ENCODE results near the gene AMBN.

The AMBN gene

DNA sequence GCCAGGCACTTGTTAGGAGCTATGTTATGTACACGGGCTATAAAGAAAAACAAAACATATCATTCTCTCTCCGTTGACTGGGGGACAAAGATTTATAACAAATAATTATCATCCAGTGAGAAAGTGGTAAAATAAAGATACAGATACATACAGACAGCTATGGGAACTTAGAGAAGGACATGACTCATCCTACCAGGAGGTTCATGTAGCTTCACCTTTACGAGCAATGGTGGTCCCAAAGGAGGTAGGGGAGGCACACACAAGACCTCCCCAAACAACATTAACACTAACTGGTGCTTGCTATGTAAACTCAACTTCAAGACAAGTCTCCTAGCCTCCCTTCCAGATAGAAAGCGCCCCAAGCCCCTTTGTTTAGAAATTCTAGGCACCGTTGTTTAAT lies 8.9 kb downstream of the AMBN start:
- WGBS = 62% methylated on average over 4 of the region's 5 CpGs
- H2BK5ac ChIP-seq (ENCODE audit: low read depth, low read length, poor library complexity, severe bottlenecking) = no peak overlapping the region
- H2BK15ac ChIP-seq (ENCODE audit: low read depth, poor library complexity, severe bottlenecking) = no peak overlapping the region
- no peak overlapping the region for H4K8ac ChIP-seq (ENCODE audit: low read length)
- H3K18ac ChIP-seq (ENCODE audit: low read depth in 1 of 2, low read length in 2 of 2) = no peak overlapping the region
- H4K91ac ChIP-seq (ENCODE audit: low read length) = no peak overlapping the region
- no peaks in the 10 kb centered on the region for H3K36me3 ChIP-seq (ENCODE audit: control insufficient read depth in 1 of 2, insufficient read depth in 2 of 2, low read depth in 1 of 2, low read length in 2 of 2)
- H3K14ac ChIP-seq (ENCODE audit: low read length in 2 of 2) = no peak overlapping the region
- H2AFZ ChIP-seq (ENCODE audit: low read depth, low read length) = no peak overlapping the region
- no peak overlapping the region for H3K4me3 ChIP-seq (ENCODE audit: insufficient read depth in 1 of 2, low read depth in 1 of 2, low read length in 2 of 2)
- H3K79me1 ChIP-seq (replicated peaks; ENCODE audit: low read length, poor library complexity, severe bottlenecking) = no peaks in the 10 kb centered on the region
- DNase-seq = no peak
- H3K27me3 ChIP-seq (ENCODE audit: control insufficient read depth in 1 of 2, insufficient read depth in 1 of 2, low read length in 2 of 2) = no peaks in the 10 kb centered on the region
- no peak overlapping the region for H2BK120ac ChIP-seq (ENCODE audit: low read depth, low read length)
- no peak overlapping the region for H2AK5ac ChIP-seq (ENCODE audit: low read length, severe bottlenecking)
- H2BK12ac ChIP-seq (ENCODE audit: low read length in 2 of 2) = no peak overlapping the region
- no peak overlapping the region for H3K27ac ChIP-seq (ENCODE audit: low read length, poor library complexity, severe bottlenecking)
- no peak overlapping the region for H3K4me2 ChIP-seq (ENCODE audit: low read length, poor library complexity, severe bottlenecking)
- H3K23ac ChIP-seq (ENCODE audit: low read length in 2 of 2) = no peak overlapping the region
- no peak overlapping the region for H3K9ac ChIP-seq (ENCODE audit: low read length)
- H3K4me1 ChIP-seq (ENCODE audit: control insufficient read depth, insufficient read depth, low read depth, low read length) = no peaks in the 10 kb centered on the region
- no peaks in the 10 kb centered on the region for H3K9me3 ChIP-seq (ENCODE audit: control insufficient read depth, low read length)
- H3K4ac ChIP-seq (ENCODE audit: low read depth in 1 of 2, low read length in 2 of 2) = no peak overlapping the region

DNA sequence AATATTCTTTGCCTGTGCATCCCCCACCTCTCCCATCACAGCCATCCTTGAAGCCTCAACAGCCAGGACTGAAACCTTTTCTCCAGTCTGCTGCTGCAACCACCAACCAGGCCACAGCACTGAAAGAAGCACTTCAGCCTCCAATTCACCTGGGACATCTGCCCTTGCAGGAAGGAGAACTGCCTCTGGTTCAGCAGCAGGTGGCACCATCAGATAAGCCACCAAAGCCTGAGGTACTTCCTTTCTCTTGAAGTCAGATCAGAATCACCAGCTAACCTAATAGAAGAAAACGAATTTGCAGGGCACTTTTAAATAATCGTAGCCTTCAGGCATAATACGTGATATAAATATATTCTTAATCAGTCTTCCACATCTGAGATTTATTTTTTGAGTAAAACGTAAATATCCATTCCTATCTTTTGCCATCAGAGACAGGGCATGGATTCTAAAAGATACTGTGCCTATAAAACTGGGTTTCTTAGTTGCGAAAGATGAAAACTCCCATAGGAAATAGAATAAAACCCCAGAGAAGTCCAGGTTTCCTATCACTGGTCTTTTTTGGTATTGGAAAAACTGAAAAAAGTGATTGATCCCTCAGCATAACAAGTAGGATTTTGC lies 9.5 kb downstream of the AMBN start:
- H2AFZ ChIP-seq (ENCODE audit: low read depth, low read length) = no peak overlapping the region
- no peaks in the 10 kb centered on the region for H3K9me3 ChIP-seq (ENCODE audit: control insufficient read depth, low read length)
- no peak overlapping the region for H3K27ac ChIP-seq (ENCODE audit: low read length, poor library complexity, severe bottlenecking)
- H3K14ac ChIP-seq (ENCODE audit: low read length in 2 of 2) = no peak overlapping the region
- no peaks in the 10 kb centered on the region for H3K36me3 ChIP-seq (ENCODE audit: control insufficient read depth in 1 of 2, insufficient read depth in 2 of 2, low read depth in 1 of 2, low read length in 2 of 2)
- no peak overlapping the region for H4K91ac ChIP-seq (ENCODE audit: low read length)
- H3K23ac ChIP-seq (ENCODE audit: low read length in 2 of 2) = no peak overlapping the region
- H2BK12ac ChIP-seq (ENCODE audit: low read length in 2 of 2) = no peak overlapping the region
- no peak overlapping the region for H2BK5ac ChIP-seq (ENCODE audit: low read depth, low read length, poor library complexity, severe bottlenecking)
- no peaks in the 10 kb centered on the region for H3K27me3 ChIP-seq (ENCODE audit: control insufficient read depth in 1 of 2, insufficient read depth in 1 of 2, low read length in 2 of 2)
- no peaks in the 10 kb centered on the region for H3K4me1 ChIP-seq (ENCODE audit: control insufficient read depth, insufficient read depth, low read depth, low read length)
- no peak overlapping the region for H2BK120ac ChIP-seq (ENCODE audit: low read depth, low read length)
- no peak overlapping the region for H2BK15ac ChIP-seq (ENCODE audit: low read depth, poor library complexity, severe bottlenecking)
- no peak overlapping the region for H3K4me2 ChIP-seq (ENCODE audit: low read length, poor library complexity, severe bottlenecking)
- WGBS = 56% methylated on average over 2 of the region's 5 CpGs
- H3K4me3 ChIP-seq (ENCODE audit: insufficient read depth in 1 of 2, low read depth in 1 of 2, low read length in 2 of 2) = no peak overlapping the region
- no peaks in the 10 kb centered on the region for H3K79me1 ChIP-seq (replicated peaks; ENCODE audit: low read length, poor library complexity, severe bottlenecking)
- H4K8ac ChIP-seq (ENCODE audit: low read length) = no peak overlapping the region
- no peak overlapping the region for H3K4ac ChIP-seq (ENCODE audit: low read depth in 1 of 2, low read length in 2 of 2)
- no peak overlapping the region for H2AK5ac ChIP-seq (ENCODE audit: low read length, severe bottlenecking)
- H3K18ac ChIP-seq (ENCODE audit: low read depth in 1 of 2, low read length in 2 of 2) = no peak overlapping the region
- peak; percentile 61 for DNase-seq
- H3K9ac ChIP-seq (ENCODE audit: low read length) = no peak overlapping the region

DNA sequence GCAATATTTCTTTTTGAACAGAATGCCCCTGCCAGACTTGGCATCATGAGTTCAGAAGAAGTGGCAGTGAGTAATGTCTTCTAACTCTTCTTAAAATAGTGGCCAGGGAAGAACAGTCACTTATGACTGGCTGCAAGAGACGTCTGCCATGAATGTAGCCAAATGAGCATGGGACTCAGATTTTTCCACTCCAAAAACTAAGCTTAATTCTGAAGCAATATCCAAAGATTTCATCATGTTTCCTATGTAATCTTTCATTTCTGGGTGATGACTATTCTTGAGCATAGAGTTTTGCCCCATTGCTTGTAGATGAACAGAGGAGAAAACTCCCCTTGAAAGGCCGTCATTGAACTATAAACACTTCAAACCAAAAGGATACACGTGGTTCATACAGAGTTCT lies 11.8 kb downstream of the AMBN start:
- no peak overlapping the region for H3K4me2 ChIP-seq (ENCODE audit: low read length, poor library complexity, severe bottlenecking)
- H3K18ac ChIP-seq (ENCODE audit: low read depth in 1 of 2, low read length in 2 of 2) = no peak overlapping the region
- no peak overlapping the region for H2BK12ac ChIP-seq (ENCODE audit: low read length in 2 of 2)
- H2AFZ ChIP-seq (ENCODE audit: low read depth, low read length) = no peak overlapping the region
- no peak overlapping the region for H3K14ac ChIP-seq (ENCODE audit: low read length in 2 of 2)
- DNase-seq = peak; percentile 34
- no peaks in the 10 kb centered on the region for H3K27me3 ChIP-seq (ENCODE audit: control insufficient read depth in 1 of 2, insufficient read depth in 1 of 2, low read length in 2 of 2)
- H4K91ac ChIP-seq (ENCODE audit: low read length) = no peak overlapping the region
- no peak overlapping the region for H3K4ac ChIP-seq (ENCODE audit: low read depth in 1 of 2, low read length in 2 of 2)
- no peak overlapping the region for H2BK15ac ChIP-seq (ENCODE audit: low read depth, poor library complexity, severe bottlenecking)
- H3K9me3 ChIP-seq (ENCODE audit: control insufficient read depth, low read length) = no peaks in the 10 kb centered on the region
- H3K4me3 ChIP-seq (ENCODE audit: insufficient read depth in 1 of 2, low read depth in 1 of 2, low read length in 2 of 2) = no peak overlapping the region
- H4K8ac ChIP-seq (ENCODE audit: low read length) = no peak overlapping the region
- WGBS = 52% methylated on average over 3 of the region's 3 CpGs
- no peaks in the 10 kb centered on the region for H3K36me3 ChIP-seq (ENCODE audit: control insufficient read depth in 1 of 2, insufficient read depth in 2 of 2, low read depth in 1 of 2, low read length in 2 of 2)
- H3K9ac ChIP-seq (ENCODE audit: low read length) = peak overlapping the region; percentile 58
- H3K4me1 ChIP-seq (ENCODE audit: control insufficient read depth, insufficient read depth, low read depth, low read length) = no peaks in the 10 kb centered on the region
- no peak overlapping the region for H2BK120ac ChIP-seq (ENCODE audit: low read depth, low read length)
- H2AK5ac ChIP-seq (ENCODE audit: low read length, severe bottlenecking) = no peak overlapping the region
- H2BK5ac ChIP-seq (ENCODE audit: low read depth, low read length, poor library complexity, severe bottlenecking) = no peak overlapping the region
- H3K27ac ChIP-seq (ENCODE audit: low read length, poor library complexity, severe bottlenecking) = no peak overlapping the region
- H3K79me1 ChIP-seq (replicated peaks; ENCODE audit: low read length, poor library complexity, severe bottlenecking) = no peaks in the 10 kb centered on the region
- H3K23ac ChIP-seq (ENCODE audit: low read length in 2 of 2) = no peak overlapping the region

GRCh38 chr4:70606459-70606858 lies 14.4 kb downstream of the AMBN start:
- peak; percentile 19 for DNase-seq
- no peak overlapping the region for H3K4me2 ChIP-seq (ENCODE audit: low read length, poor library complexity, severe bottlenecking)
- WGBS = 82% methylated on average over 8 of the region's 8 CpGs
- H2BK15ac ChIP-seq (ENCODE audit: low read depth, poor library complexity, severe bottlenecking) = no peak overlapping the region
- no peaks in the 10 kb centered on the region for H3K36me3 ChIP-seq (ENCODE audit: control insufficient read depth in 1 of 2, insufficient read depth in 2 of 2, low read depth in 1 of 2, low read length in 2 of 2)
- no peak overlapping the region for H3K4me3 ChIP-seq (ENCODE audit: insufficient read depth in 1 of 2, low read depth in 1 of 2, low read length in 2 of 2)
- no peaks in the 10 kb centered on the region for H3K9me3 ChIP-seq (ENCODE audit: control insufficient read depth, low read length)
- H2BK5ac ChIP-seq (ENCODE audit: low read depth, low read length, poor library complexity, severe bottlenecking) = no peak overlapping the region
- no peak overlapping the region for H2AFZ ChIP-seq (ENCODE audit: low read depth, low read length)
- no peaks in the 10 kb centered on the region for H3K4me1 ChIP-seq (ENCODE audit: control insufficient read depth, insufficient read depth, low read depth, low read length)
- no peak overlapping the region for H2BK12ac ChIP-seq (ENCODE audit: low read length in 2 of 2)
- H3K9ac ChIP-seq (ENCODE audit: low read length) = no peak overlapping the region
- no peak overlapping the region for H4K8ac ChIP-seq (ENCODE audit: low read length)
- no peak overlapping the region for H2AK5ac ChIP-seq (ENCODE audit: low read length, severe bottlenecking)
- H3K79me1 ChIP-seq (replicated peaks; ENCODE audit: low read length, poor library complexity, severe bottlenecking) = no peaks in the 10 kb centered on the region
- H3K14ac ChIP-seq (ENCODE audit: low read length in 2 of 2) = no peak overlapping the region
- no peak overlapping the region for H3K23ac ChIP-seq (ENCODE audit: low read length in 2 of 2)
- H4K91ac ChIP-seq (ENCODE audit: low read length) = no peak overlapping the region
- no peak overlapping the region for H3K4ac ChIP-seq (ENCODE audit: low read depth in 1 of 2, low read length in 2 of 2)
- no peak overlapping the region for H3K27ac ChIP-seq (ENCODE audit: low read length, poor library complexity, severe bottlenecking)
- no peak overlapping the region for H3K18ac ChIP-seq (ENCODE audit: low read depth in 1 of 2, low read length in 2 of 2)
- H2BK120ac ChIP-seq (ENCODE audit: low read depth, low read length) = no peak overlapping the region
- H3K27me3 ChIP-seq (ENCODE audit: control insufficient read depth in 1 of 2, insufficient read depth in 1 of 2, low read length in 2 of 2) = peaks cover 0 to 8% of the 10 kb centered on the region in 2 experiments

Data from mesenchymal stem cell (in vitro differentiated cells and primary cell).